ENCODE measurements around the gene MAS1. TPM values are rescaled to one million over a fixed set of nuclear protein-coding genes. Genes with fewer than 3 reads are reported as not detected.
"Not testable (repeated sequence)": the region's sequence is repeated elsewhere in the genome, so short reads cannot be mapped to it uniquely, and the experiment has no call there.

Gene MAS1
- total and polyA plus RNA-seq, 2 of the 13 experiments (the other 11 are each of a cell fraction or from before 2014, with no cell fraction given) = not detected

GRCh38 chr6:159844737-159845645, 45.8 kb upstream of the MAS1 start:
- TF ChIP-seq E2F1 (CRISPR knock-in tag; IDR thresholded peaks at IDR 0.05) (no peak), ZNF280B (CRISPR knock-in tag; IDR thresholded peaks at IDR 0.05; ENCODE audit: borderline replicate concordance) (no peak), ZNF598 (CRISPR knock-in tag; IDR thresholded peaks at IDR 0.05; ENCODE audit: borderline replicate concordance) (no peak), ZKSCAN8 (CRISPR knock-in tag; IDR thresholded peaks at IDR 0.05; ENCODE audit: borderline replicate concordance) (no peak), RARA (CRISPR knock-in tag; IDR thresholded peaks at IDR 0.05) (no peak), PHF5A (CRISPR knock-in tag; IDR thresholded peaks at IDR 0.05; ENCODE audit: low read depth, unreplicated experiment) (no peak), ZNF235 (CRISPR knock-in tag; IDR thresholded peaks at IDR 0.05; ENCODE audit: borderline replicate concordance) (no peak), ZNF652 (CRISPR knock-in tag; IDR thresholded peaks at IDR 0.05; ENCODE audit: borderline replicate concordance, low read depth) (no peak), ETV6 (CRISPR knock-in tag; conservative IDR thresholded peaks at IDR 0.05) (no peak), NR3C1 (CRISPR knock-in tag; IDR thresholded peaks at IDR 0.05) (no peak)
- in situ Hi-C loops (cut with HindIII; ENCODE audit: extremely low pct_ligation_motif_present, low pct_unique_long_range_greater_than_20kb) = no loop called here
- H3K36me3 ChIP-seq (replicated peaks in 1 of 2; ENCODE audit: control insufficient read depth in 1 of 2, insufficient read depth in 2 of 2, low read length in 2 of 2) = no peaks in the 10 kb centered on the region
- WGBS (ENCODE audit: low lambda C conversion rate) = 49% methylated on average over 10 of the region's 13 CpGs
- no TSS peak for BruUV-seq (replicated peaks)
- ATAC-seq = peak; percentile 55
- peaks cover 5% of the 10 kb centered on the region; the same call in 1 of the 2 replicates for H3K9me3 ChIP-seq (ENCODE audit: low read length)
- H3K4me3 ChIP-seq (replicated peaks in 1 of 3; ENCODE audit: insufficient read depth in 1 of 3, low read depth in 2 of 3, low read length in 3 of 3) = no peak overlapping the region
- intact Hi-C loops (cut with micrococcal nuclease; ENCODE audit: unreplicated experiment) = loop anchor here (5.0 kb wide), 1 partner anchor 53 kb away; the partner anchor contains the start of gene MRPL18
- no peak for DNase-seq (ENCODE audit: low spot score)
- no peak overlapping the region for H3K27ac ChIP-seq (ENCODE audit: extremely low read length, insufficient read depth, low read length)
- H3K4me1 ChIP-seq (ENCODE audit: insufficient read depth, low read length) = no peaks in the 10 kb centered on the region
- H3K9ac ChIP-seq (ENCODE audit: insufficient read depth, low read depth, low read length) = no peak overlapping the region
- no peaks in the 10 kb centered on the region for H3K79me2 ChIP-seq (ENCODE audit: insufficient read depth, low read length)
- no peaks in the 10 kb centered on the region for H4K20me1 ChIP-seq (ENCODE audit: insufficient read depth, low read length)
- no peak for FAIRE-seq
- H2AFZ ChIP-seq (ENCODE audit: low read length) = no peak overlapping the region
- no peak overlapping the region for H3K4me2 ChIP-seq (ENCODE audit: low read depth, low read length)
- ChIA-PET POLR2A (no interaction called here), CTCF (ENCODE audit: low intra/inter-chr PET ratio, low total read pairs) (no interaction called here)
- peaks cover 0 to 10% of the 10 kb centered on the region in 2 experiments; a peak in 1 of 5 replicates for H3K27me3 ChIP-seq (ENCODE audit: control insufficient read depth in 1 of 2, insufficient read depth in 2 of 2, low read length in 2 of 2)

- H3K36me3 ChIP-seq (replicated peaks in 1 of 2; ENCODE audit: control insufficient read depth in 1 of 2, insufficient read depth in 2 of 2, low read length in 2 of 2); H4K20me1 ChIP-seq (ENCODE audit: insufficient read depth, low read length); BruUV-seq (replicated peaks); H3K27ac ChIP-seq (ENCODE audit: extremely low read length, insufficient read depth, low read length); FAIRE-seq; H3K9ac ChIP-seq (ENCODE audit: insufficient read depth, low read depth, low read length); H2AFZ ChIP-seq (ENCODE audit: low read length); H3K4me1 ChIP-seq (ENCODE audit: insufficient read depth, low read length); DNase-seq (ENCODE audit: low spot score); in situ Hi-C loops (cut with HindIII; ENCODE audit: extremely low pct_ligation_motif_present, low pct_unique_long_range_greater_than_20kb); intact Hi-C loops (cut with micrococcal nuclease; ENCODE audit: unreplicated experiment); ATAC-seq; H3K27me3 ChIP-seq (ENCODE audit: control insufficient read depth in 1 of 2, insufficient read depth in 2 of 2, low read length in 2 of 2); H3K79me2 ChIP-seq (ENCODE audit: insufficient read depth, low read length); POLR2A ChIA-PET; H3K4me3 ChIP-seq (replicated peaks in 1 of 3; ENCODE audit: insufficient read depth in 1 of 3, low read depth in 2 of 3, low read length in 3 of 3); CTCF ChIA-PET (ENCODE audit: low intra/inter-chr PET ratio, low total read pairs); H3K9me3 ChIP-seq (ENCODE audit: low read length); H3K4me2 ChIP-seq (ENCODE audit: low read depth, low read length): not testable (repeated sequence)
- 38% methylated on average over 5 of the region's 5 CpGs for WGBS (ENCODE audit: low lambda C conversion rate)
Measured at GRCh38 chr6:159848552-159848951, 42.2 kb upstream of the MAS1 start.

Data from HepG2 (cell line).